Activated CD4-positive, CD25-positive, alpha-beta regulatory T cell treated with anti-CD3 and anti-CD28 coated beads, Interleukin-2, amount 50 U/mL, for 24 hours (primary cell): ENCODE measurements around the gene CDR2.
"Not testable (repeated sequence)": the region's sequence is repeated elsewhere in the genome, so short reads cannot be mapped to it uniquely, and the experiment has no call there.

Experiments used
- ATAC-seq, 2 donors: fragments of 150-1000 bp; cut with Tn5 transposase; one replicate each; pipeline ENCODE4 v1.10.0; 2021; ENCODE audit warnings: mild to moderate bottlenecking in 1 of 2, moderate library complexity in 1 of 2

CDR2 gene

DNA sequence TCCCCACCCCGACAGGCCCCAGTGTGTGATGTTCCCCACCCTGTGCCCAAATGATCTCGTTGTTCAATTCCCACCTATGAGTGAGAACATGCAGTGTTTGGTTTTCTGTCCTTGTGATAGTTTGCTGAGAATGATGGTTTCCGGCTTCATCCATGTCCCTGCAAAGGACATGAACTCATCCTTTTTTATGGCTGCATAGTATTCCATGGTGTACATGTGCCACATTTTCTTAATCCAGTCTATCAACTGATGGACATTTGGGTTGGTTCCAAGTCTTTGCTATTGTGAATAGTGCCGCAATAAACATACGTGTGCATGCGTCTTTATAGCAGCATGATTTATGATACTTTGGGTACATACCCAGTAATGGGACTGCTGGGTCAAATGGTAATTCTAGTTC, 23.4 kb downstream of the CDR2 start:
- ATAC-seq: not testable (repeated sequence)

- ATAC-seq: no peak
Observed at GRCh38 chr16:22348291-22348690, 26.1 kb downstream of the CDR2 start.

- no peak for ATAC-seq
Observed at GRCh38 chr16:22347100-22347820, 27.2 kb downstream of the CDR2 start.

DNA sequence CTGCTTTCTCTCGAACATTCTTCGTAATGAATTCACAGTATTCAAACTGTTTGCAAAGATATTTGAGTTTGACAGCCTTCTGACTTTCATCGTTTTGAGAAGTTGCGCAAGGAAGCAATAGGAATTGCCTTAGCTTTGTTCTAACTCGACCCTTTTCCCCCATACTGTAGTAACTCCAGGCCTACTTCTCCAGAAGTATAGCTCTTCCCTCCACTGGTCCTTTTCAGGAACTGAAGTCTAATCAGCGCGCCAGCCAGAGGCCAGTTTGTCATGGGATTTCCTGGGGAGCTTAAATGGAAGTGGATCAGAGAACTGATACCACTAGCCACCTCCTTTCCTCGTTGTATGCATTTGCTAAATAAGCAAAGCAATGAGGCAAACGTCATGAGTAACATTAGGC, 27.9 kb downstream of the CDR2 start:
- ATAC-seq: no peak

- no peak for ATAC-seq
Observed at GRCh38 chr16:22342082-22342481, 32.3 kb downstream of the CDR2 start.

GRCh38 chr16:22340945-22341344, 33.5 kb downstream of the CDR2 start:
- no peak for ATAC-seq

GRCh38 chr16:22337849-22338635, 36.4 kb downstream of the CDR2 start:
- peak; percentile 36 to 38 for ATAC-seq

- no peak for ATAC-seq
Observed at GRCh38 chr16:22337045-22337444, 37.4 kb downstream of the CDR2 start.

DNA sequence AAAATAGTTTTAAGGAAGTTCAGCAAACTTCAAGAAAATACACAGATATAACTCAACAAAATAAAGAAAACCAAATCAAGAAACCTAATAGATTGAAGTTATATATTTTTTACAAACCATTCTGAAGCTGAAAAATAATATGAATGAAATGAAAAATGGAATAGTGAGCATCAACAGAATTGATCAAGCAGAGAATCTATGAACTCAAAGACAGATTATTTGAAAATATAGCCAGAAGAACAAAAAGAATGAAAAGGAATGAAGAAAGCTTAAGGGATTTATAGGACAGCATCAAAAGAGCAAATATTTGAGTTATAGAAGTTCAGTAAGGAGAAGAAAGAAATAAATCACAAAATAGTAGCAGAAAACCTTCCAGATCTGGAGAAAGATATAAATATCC, 37.8 kb downstream of the CDR2 start:
- ATAC-seq: no peak

DNA sequence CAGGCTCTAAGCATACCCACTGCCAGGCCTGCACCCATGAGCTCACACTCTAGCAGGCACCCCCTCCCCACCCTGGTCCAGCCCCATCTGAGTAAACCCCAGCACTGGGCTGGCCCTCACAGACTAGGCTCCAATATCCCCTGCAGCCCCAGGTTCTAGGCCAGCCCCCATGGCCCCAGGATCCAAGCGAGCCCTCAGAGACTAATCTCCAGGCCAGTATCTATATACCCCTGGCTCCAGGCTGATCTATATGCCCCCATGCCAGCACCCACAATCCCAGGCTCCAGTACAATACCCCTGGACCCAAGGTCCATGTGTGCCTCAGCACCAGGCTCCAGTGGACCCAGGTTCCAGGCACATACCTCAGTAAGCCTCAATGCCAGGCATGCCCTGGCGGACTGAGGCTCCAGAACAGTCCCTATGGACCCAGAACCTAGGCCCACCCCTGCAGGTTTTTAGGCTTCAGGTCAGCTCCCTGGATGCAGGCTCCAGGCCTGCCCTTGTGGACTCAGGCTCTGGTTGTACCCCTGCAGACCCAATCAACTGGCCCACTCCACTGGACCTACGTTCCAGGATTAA, 38.7 kb downstream of the CDR2 start:
- ATAC-seq: no peak

- no peak for ATAC-seq
Observed at GRCh38 chr16:22333457-22333994, 40.9 kb downstream of the CDR2 start.

DNA sequence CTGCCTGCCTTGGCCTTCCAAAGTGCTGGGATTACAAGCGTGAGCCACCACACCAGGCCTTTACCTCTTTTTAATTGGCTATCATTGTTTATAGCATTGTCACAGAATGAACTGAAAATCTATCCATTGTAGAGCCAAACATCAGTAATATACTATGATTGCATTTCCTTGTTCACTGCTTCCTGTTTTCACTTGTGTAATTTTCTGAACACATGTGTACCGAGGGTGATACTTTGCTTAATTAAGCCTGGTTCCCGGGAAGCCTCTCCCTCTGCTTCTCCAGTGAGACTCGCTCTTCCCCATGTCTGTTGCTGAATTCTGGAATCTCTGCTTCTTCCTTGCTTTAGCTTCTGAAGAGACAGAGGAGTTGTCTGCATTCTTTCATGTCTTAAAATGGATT, 44.1 kb downstream of the CDR2 start:
- no peak for ATAC-seq

DNA sequence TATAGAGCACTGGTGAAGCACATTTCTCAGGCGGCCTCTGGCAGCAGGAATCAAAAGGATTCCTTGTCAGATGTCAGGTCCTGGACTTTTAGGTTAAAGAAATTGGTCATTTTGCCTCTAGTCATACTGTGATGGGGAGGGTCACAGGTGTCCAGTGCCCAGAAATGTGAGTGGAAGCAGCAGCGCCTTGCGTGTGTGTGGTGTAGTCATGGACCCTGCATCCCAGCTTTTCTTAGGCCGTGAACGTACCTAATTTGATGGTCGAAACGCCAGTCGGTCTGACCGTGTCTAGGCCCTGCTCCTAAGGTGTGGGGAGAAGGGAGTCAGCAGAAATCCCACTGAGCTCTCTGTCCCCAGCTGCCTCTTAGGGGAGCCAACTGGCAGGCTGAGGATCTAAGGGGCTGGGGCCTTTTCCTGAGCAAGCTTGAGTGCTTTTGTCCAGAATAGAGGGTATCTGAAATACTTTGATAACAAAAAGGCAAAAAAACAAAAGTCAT, 45.2 kb downstream of the CDR2 start:
- ATAC-seq: no peak

GRCh38 chr16:22328081-22328725, 46.2 kb downstream of the CDR2 start:
- no peak for ATAC-seq

GRCh38 chr16:22327446-22327775, 47.0 kb downstream of the CDR2 start:
- ATAC-seq: no peak

DNA sequence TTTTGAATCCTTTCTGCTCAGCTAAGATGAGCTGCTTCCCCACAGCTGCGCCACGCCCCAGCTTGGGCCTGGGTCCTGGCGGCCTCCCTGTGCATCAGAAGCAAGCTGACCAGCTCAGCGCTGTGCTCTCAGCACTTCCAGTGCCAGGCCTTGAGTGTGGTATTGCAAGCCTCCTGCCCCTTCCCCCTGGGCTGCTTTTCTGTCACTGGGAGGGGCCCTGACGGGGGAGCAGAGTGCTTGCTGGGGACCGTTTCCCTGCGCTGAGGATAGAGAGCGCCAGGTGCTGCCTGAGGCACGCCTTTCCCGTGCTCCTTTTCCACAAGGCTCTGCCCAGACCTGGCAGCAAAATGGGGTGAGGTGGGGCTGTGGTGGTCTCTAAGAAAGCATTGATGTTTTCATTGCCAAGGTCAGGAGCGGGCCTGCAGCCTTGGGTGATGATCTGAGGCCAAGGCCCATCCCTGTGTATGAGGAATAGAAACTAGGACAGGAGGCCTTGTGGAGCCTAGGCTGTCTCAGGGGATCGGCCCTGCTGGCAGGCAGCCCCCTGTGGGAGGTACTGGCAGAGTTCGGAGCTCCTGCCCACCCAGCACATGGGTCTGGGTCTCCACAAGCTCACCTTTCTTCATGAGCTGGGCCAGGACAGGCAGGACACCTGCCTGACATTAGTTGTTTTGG, 47.5 kb downstream of the CDR2 start:
- ATAC-seq: no peak

- no peak for ATAC-seq
Observed at GRCh38 chr16:22326369-22326652, 48.1 kb downstream of the CDR2 start.

DNA sequence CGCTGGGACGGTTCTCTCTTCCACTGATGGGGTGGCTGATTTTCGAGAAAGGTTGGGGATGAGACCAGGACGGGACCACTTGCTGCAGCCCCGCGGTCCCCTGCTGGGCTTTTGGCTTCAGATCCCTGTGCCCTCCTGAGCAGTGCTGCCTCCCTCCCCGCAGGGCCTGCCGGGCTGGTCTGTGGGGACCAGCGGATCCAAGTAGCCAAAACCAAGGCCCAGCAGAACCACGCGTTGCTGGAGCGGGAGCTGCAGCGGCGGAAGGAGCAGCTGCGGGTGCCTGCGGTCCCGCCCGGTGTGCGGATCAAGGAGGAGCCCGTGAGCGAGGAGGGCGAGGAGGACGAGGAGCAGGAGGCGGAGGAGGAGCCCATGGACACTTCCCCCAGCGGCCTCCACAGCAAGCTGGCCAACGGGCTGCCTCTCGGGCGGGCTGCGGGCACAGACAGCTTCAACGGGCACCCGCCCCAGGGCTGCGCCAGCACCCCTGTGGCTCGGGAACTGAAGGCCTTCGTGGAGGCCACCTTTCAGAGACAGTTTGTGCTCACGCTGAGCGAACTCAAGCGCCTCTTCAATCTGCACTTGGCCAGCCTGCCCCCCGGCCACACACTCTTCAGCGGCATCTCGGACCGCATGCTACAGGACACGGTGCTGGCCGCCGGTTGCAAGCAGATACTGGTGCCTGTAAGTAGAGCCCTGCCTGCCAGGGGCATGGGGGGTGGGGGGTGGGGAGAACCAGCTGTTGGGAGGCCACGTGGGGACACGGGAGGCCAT, 48.6 kb downstream of the CDR2 start:
- no peak for ATAC-seq

GRCh38 chr16:22324787-22325597, 49.4 kb downstream of the CDR2 start:
- no peak for ATAC-seq

GRCh38 chr16:22323959-22324786, 50.2 kb downstream of the CDR2 start:
- no peak for ATAC-seq
